ENCODE results near the gene TFAM. TPM values are rescaled to one million over a fixed set of nuclear protein-coding genes. Genes with fewer than 3 reads are reported as not detected.

The TFAM gene
- total RNA-seq, 1 donor from 2014 or later, result 3.4 TPM

- Histone ChIP-seq H3K9me3 (no peaks in the 10 kb centered on the region), H3K27me3 (no peaks in the 10 kb centered on the region), H3K27ac (no peak overlapping the region), H3K36me3 (peaks cover 0 to 13% of the 10 kb centered on the region in 2 donors), H3K4me1 (no peaks in the 10 kb centered on the region), H3K4me3 (no peak overlapping the region)
- DNase-seq (ENCODE audit: low spot score in 2 of 2), result no peak
- intact Hi-C loops (cut with DNase I), result no loop called here
- TF ChIP-seq CTCF (IDR thresholded peaks at IDR 0.05), result no peak
These were observed 23.9 kb upstream of the TFAM start for GRCh38 chr10:58361353-58361752.

GRCh38 chr10:58362027-58362789 is 23.0 kb upstream of the TFAM start:
- Histone ChIP-seq H3K9me3 (no peaks in the 10 kb centered on the region), H3K4me3 (no peak overlapping the region), H3K36me3 (peaks cover 0 to 13% of the 10 kb centered on the region in 2 donors), H3K27ac (no peak overlapping the region), H3K4me1 (no peaks in the 10 kb centered on the region), H3K27me3 (no peaks in the 10 kb centered on the region)
- no peak for DNase-seq (ENCODE audit: low spot score in 2 of 2)
- intact Hi-C loops (cut with DNase I), result no loop called here
- no peak for TF ChIP-seq CTCF (IDR thresholded peaks at IDR 0.05)

- H3K27me3 ChIP-seq, result no peaks in the 10 kb centered on the region
- H3K4me1 ChIP-seq, result no peaks in the 10 kb centered on the region
- TF ChIP-seq CTCF (IDR thresholded peaks at IDR 0.05), result no peak
- intact Hi-C loops (cut with DNase I), result no loop called here
- no peak for DNase-seq (ENCODE audit: low spot score in 2 of 2)
- no peak overlapping the region for H3K4me3 ChIP-seq
- peaks cover 0 to 13% of the 10 kb centered on the region in 2 donors for H3K36me3 ChIP-seq
- H3K9me3 ChIP-seq, result no peaks in the 10 kb centered on the region
- H3K27ac ChIP-seq, result no peak overlapping the region
These were observed 18.1 kb upstream of the TFAM start for GRCh38 chr10:58367069-58367468.

GRCh38 chr10:58371473-58371872 is 13.7 kb upstream of the TFAM start:
- Histone ChIP-seq H3K27me3 (no peaks in the 10 kb centered on the region), H3K4me3 (no peak overlapping the region), H3K9me3 (no peaks in the 10 kb centered on the region), H3K4me1 (no peaks in the 10 kb centered on the region), H3K27ac (no peak overlapping the region), H3K36me3 (no peaks in the 10 kb centered on the region)
- intact Hi-C loops (cut with DNase I), result no loop called here
- no peak for DNase-seq (ENCODE audit: low spot score in 2 of 2)
- no peak for TF ChIP-seq CTCF (IDR thresholded peaks at IDR 0.05)

- no peak for TF ChIP-seq CTCF (IDR thresholded peaks at IDR 0.05)
- Histone ChIP-seq H3K4me3 (no peak overlapping the region), H3K27ac (no peak overlapping the region), H3K36me3 (no peaks in the 10 kb centered on the region), H3K27me3 (no peaks in the 10 kb centered on the region), H3K9me3 (no peaks in the 10 kb centered on the region), H3K4me1 (no peaks in the 10 kb centered on the region)
- intact Hi-C loops (cut with DNase I), result no loop called here
- no peak for DNase-seq (ENCODE audit: low spot score in 2 of 2)
These were observed 12.4 kb upstream of the TFAM start for GRCh38 chr10:58372607-58373441.
